Glutamatergic neuron (in vitro differentiated cells): ENCODE data around the gene ETV3L. TPM values are rescaled to one million over a fixed set of nuclear protein-coding genes. Genes with fewer than 3 reads are reported as not detected.
"Not testable (repeated sequence)": the region's sequence is repeated elsewhere in the genome, so short reads cannot be mapped to it uniquely, and the experiment has no call there.

Source experiments
- DNase-seq: peaks from one replicate; pipeline ENCODE4 v3.0.0; 2022
- H3K27ac Mint-ChIP-seq: one replicate; pipeline ENCODE4 v1.8.0; 2020; ENCODE audit warnings: mild to moderate bottlenecking, mixed read lengths, inconsistent platforms; ENCODE audit not compliant: unreplicated experiment
- H3K27me3 Mint-ChIP-seq: one replicate; pipeline ENCODE4 v1.8.0; 2020; ENCODE audit warnings: mild to moderate bottlenecking, moderate library complexity, mixed read lengths, inconsistent platforms; ENCODE audit not compliant: unreplicated experiment
- H3K36me3 Mint-ChIP-seq: one replicate; pipeline ENCODE4 v1.8.0; 2020; ENCODE audit warnings: mild to moderate bottlenecking, mixed read lengths, inconsistent platforms; ENCODE audit not compliant: unreplicated experiment
- H3K4me1 Mint-ChIP-seq: one replicate; pipeline ENCODE4 v1.8.0; 2020; ENCODE audit warnings: mild to moderate bottlenecking, low read depth, mixed read lengths, inconsistent platforms; ENCODE audit not compliant: unreplicated experiment
- H3K4me3 Mint-ChIP-seq: one replicate; pipeline ENCODE4 v1.8.0; 2020; ENCODE audit warnings: mild to moderate bottlenecking, mixed read lengths, inconsistent platforms; ENCODE audit not compliant: unreplicated experiment
- H3K9me3 Mint-ChIP-seq: one replicate; pipeline ENCODE4 v1.8.0; 2020; ENCODE audit warnings: mild to moderate bottlenecking, moderate library complexity, mixed read lengths, inconsistent platforms; ENCODE audit not compliant: unreplicated experiment
- CTCF ChIP-seq: fragments of 200-600 bp; sonication (generic); IDR thresholded peaks from one replicate; pipeline ENCODE4 v1.5.0; 2021; ENCODE audit not compliant: partially characterized antibody, unreplicated experiment
- total RNA-seq: library from RNA; stranded (reverse); fragmentation: NEBNext Ultra II Directional; extraction: Animal tissue kit (Norgen Biotek cat#: 25700); gene quantifications from one replicate; pipeline ENCODE4 v1.2.1, GENCODE V29; 2021; ENCODE audit not compliant: unreplicated experiment

Gene ETV3L
- total RNA-seq, 1 donor from 2014 or later: not detected

DNA sequence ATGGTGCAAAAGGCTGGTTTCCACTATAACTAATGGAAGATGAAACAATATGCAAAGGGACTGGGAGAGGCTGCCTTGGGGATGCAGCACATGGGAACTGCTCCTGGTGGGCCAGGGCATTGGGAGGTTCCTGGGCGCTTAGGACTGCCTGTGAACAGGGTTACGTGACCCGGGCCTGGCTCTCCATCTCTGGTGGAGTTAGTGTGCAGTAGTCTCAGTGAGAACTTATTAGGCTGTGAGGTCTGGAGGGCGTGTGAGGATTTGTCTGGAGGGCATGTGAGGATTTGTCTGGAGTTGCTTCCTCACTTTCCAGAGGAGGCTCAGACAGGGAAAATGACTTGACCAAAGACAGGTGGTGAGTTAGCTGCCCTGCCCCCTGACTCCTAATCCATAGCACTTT is 1.5 kb upstream of the ETV3L start:
- no peak overlapping the region for H3K27ac Mint-ChIP-seq
- no peak for DNase-seq
- H3K9me3 Mint-ChIP-seq: peaks cover 7% of the 10 kb centered on the region
- no peak overlapping the region for H3K4me3 Mint-ChIP-seq
- H3K27me3 Mint-ChIP-seq: peaks cover 16% of the 10 kb centered on the region
- peaks cover 14% of the 10 kb centered on the region for H3K4me1 Mint-ChIP-seq
- H3K36me3 Mint-ChIP-seq: no peaks in the 10 kb centered on the region
- TF ChIP-seq CTCF: no peak

DNA sequence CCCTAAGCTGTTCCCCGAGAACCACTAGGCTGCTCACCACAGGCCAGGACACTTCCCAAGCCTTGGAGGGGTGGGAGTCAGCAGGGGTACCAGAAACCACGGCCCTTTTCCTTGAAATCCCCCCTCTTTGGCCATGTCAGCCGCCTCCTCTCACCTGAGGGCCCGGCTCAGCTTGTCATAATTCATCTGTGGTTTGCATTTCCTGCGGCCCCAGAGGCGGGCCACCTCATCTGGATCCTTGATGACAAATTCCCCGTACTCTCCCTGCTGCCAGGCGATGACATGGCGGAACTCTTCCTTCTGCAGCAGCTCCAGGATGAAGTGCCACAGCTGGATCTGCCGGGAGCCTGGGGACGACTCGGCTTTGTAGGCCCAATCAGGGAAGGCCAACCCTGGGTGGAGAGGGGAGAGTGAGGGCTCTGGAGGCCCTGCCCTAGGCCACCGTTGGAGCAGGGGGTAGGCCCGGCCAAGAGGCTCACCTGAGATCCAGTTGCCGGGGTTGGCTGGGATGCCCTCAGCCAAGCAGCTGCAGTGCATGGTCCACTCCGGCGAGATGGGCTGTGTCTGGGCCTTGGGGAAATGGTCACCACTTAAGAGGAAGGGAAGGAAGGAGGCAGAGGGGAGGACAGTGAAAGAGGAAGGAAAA is 498 bp downstream of the ETV3L start:
- not testable (repeated sequence) for H3K9me3 Mint-ChIP-seq, DNase-seq, H3K27me3 Mint-ChIP-seq, H3K36me3 Mint-ChIP-seq, H3K4me3 Mint-ChIP-seq, H3K4me1 Mint-ChIP-seq, H3K27ac Mint-ChIP-seq

DNA sequence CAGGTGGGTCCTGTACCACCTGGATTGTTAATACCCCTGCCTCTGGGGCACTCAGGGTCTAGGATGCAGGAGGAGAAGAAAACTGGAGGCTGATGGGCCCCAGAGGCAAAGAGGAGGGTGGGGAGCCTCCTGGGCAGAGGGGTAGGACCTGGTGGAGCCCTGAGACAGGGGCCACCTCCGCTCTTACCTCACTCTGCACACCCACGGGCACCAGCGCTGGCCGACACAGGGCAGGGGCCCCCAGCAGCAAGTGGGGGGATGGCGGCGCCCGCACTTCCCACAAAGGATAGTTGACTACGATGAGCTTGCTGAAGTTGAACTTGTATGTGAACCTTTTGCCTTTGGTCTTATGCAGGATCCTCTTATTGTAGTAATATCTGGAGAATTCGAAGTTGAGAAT is 1.1 kb downstream of the ETV3L start:
- Mint-ChIP-seq H3K4me1 (no peaks in the 10 kb centered on the region), H3K4me3 (no peak overlapping the region), H3K27me3 (peaks cover 5% of the 10 kb centered on the region), H3K36me3 (no peaks in the 10 kb centered on the region), H3K27ac (no peak overlapping the region), H3K9me3 (peaks cover 5% of the 10 kb centered on the region)
- DNase-seq: no peak
- TF ChIP-seq CTCF: no peak

- Mint-ChIP-seq H3K27me3 (peaks cover 5% of the 10 kb centered on the region), H3K4me3 (no peak overlapping the region), H3K9me3 (peaks cover 5% of the 10 kb centered on the region), H3K4me1 (no peaks in the 10 kb centered on the region), H3K36me3 (no peaks in the 10 kb centered on the region), H3K27ac (no peak overlapping the region)
- TF ChIP-seq CTCF: no peak
- DNase-seq: no peak
These were observed 1.9 kb downstream of the ETV3L start for GRCh38 chr1:157097692-157098091.

DNA sequence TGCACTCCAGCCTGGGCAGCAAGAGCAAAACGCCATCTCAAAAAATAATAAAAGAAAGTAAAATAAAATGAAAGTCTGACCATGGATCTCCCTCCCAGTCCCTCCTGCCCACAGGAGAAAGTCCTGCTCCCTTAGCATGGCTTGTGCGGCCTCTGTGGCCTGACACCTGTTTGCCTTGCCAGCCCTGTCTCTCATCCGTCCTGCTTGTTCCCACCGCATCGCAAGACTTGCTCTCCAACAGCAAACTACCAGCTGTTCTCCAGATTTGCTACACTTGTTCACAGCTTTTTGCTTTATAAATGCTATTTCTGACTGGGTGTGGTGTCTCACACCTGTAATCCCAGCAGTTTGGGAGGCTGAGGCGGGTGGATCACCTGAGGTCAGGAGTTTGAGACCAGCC is 2.7 kb downstream of the ETV3L start:
- Mint-ChIP-seq H3K4me1 (no peaks in the 10 kb centered on the region), H3K27ac (no peak overlapping the region), H3K36me3 (no peaks in the 10 kb centered on the region), H3K27me3 (peaks cover 5% of the 10 kb centered on the region), H3K9me3 (peaks cover 3% of the 10 kb centered on the region), H3K4me3 (no peak overlapping the region)
- no peak for TF ChIP-seq CTCF
- no peak for DNase-seq
